GM21717 (cell line): ENCODE results near the gene ZNRF3.

ENCODE experiments used
- ATAC-seq: cut with Tn5 transposase; IDR thresholded peaks from one replicate; pipeline ENCODE4 v1.9.1; 2021; ENCODE audit warnings: mild to moderate bottlenecking, moderate library complexity; ENCODE audit not compliant: unreplicated experiment

Gene ZNRF3

DNA sequence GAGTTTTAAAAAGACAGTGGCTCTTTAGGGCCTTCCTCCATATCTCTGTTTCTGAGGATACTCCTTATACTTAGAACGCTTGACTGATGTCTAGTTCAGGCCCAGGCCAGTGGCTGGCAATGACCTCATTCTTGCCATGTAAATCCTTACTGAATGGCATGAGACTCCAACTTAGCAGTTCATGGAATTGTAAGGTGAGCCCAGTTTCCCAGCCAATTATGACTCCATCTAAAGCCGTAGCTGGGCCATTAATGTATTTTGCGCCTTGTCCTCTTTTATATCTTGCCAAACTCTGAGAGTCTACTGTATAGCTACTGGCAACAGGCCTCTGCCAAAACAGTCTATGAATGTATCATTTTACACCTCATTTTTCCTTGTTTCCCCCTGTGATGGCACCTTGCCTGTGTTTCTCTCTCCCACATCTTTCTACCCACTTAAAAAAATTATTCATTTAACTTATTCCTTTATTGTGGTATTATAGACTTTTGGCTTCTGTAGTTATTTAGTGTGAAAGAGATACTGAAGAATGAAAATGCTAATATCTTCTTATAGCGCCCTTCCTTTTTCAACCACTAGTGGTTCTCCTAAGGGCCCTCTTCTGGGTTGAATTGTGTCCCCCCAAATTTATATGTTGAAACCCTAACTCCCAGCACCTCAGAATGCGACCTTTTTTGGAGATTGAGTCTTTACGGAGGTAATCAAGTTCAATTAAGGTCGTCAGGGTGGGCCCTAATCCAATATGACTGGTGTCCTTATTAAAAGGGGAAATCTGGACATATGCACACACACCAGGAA, 67.4 kb downstream of the ZNRF3 start:
- ATAC-seq = no peak

DNA sequence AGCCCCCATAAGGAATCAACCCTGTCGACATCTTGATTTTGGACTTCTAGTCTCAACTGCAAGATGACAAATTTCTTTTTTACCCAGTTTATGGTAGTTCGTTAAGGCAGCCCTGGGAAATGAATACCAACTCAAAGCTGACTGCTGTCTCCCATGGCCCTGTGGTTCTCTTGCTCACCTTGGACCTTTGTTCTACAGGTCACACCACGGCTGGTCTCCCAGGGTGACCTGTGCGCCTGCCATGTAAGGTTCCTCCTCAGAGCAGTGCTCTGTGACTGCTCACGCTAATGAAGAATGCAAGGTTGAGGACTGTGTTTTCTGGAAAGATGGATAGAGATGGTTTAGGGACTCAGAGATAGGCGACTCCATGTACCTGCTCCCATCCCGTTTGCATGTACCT, 68.2 kb downstream of the ZNRF3 start:
- no peak for ATAC-seq

DNA sequence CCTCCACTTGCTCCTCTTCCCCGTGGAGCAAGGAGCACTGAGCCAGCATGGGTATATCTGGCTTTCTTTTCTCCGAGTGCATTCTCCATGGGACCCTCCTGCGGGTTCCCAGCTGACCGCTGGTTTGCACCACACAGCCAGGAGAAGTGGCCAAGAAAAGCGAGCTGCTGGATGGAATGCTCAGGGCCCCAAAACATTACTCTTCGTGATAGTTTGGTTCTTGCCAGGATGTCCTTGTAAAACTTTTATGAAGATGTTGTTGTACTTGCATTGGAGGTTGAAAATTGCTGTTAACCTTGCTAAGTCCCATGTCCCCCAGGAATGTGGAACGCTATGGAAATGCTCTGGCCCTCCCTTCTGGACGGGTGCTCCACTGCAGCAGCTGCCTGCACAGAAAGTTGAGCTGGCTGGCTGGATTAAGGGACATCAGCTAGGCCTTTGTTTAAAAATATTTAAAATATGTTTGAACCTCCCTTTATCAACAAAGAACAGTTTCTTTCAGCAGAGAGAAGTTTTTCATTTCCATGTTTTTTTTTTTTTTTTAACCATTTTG, 68.7 kb downstream of the ZNRF3 start:
- ATAC-seq = no peak

DNA sequence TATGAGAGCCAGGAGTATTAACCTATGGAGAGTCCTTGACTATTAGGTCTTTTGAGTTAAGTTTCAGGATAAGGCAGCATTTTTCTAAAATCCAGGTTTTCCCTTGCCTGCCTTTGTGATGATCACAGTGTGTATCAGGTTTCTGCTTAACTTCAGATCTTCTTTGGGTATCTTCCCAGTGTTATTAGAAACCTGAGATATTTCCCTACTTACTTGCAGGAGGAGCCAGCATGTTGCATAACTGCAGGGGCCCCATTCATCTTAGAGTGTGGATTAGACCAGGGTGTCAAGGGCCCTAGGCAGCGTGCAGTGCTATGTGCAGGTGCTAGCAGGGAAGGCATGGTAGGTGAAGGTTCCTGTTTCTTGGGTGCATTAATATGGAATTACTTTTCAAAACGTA, 69.5 kb downstream of the ZNRF3 start:
- ATAC-seq = no peak

- ATAC-seq = no peak
These were observed 70.0 kb downstream of the ZNRF3 start for GRCh38 chr22:28953403-28953802.

DNA sequence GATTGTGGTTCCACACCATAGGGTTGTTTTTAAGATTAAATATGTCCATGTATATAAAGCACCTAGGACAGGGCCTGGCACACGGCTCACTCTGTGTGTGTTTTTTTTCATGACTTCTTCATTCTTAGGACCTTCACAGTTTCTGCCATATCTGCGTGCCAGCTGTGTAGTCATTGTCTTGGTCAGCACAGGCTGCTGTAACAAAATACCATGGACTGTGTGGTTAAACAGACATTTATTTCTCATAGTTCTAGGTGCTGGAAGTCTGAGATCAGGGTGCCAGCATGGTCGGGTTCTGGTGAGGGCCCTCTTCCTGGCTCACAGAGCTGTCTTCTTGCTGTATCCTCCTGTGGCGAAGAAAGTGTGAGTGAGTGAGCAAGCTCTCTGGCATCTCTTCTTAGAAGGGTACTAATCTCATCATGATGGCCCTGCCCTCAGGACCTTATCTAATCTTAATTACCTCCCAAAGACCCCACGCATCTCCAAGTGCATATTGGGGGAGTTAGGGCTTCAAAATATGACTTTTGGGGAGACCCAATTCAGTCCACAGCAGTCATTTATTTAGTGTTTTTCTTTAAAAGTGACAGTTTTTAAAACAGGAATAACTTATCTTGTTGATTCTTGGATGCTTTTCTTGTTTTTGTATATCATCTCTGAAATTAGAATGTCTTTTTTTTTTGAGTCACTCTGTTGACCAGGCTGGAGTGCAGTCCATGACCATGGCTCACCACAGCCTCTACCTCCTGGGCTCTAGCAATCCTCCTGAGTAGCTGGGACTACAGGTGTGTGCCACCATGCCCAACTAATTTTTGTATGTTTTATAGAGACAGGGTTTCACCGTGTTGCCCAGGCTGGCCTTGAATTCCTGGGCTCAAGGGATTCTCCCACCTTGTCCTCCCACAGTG, 70.9 kb downstream of the ZNRF3 start:
- no peak for ATAC-seq

DNA sequence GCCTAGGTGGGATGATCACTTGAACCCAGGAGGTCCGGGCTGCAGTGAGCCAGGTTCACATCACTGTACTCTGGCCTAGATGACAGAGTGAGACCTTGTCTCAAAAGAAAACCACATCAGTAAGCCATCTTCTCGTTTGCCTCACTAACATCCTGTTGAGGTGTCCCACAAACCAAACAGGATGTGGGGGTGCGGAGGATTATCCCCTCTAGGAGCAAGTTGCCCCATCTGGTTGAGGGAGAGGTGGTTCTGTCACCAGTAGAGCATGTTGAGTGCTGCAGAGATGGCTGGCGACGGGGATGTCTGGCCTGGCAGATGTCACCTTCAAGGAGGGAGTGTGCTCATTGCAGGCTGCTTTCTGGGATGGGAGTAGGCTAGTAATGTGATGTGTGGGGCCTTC, 72.4 kb downstream of the ZNRF3 start:
- no peak for ATAC-seq

DNA sequence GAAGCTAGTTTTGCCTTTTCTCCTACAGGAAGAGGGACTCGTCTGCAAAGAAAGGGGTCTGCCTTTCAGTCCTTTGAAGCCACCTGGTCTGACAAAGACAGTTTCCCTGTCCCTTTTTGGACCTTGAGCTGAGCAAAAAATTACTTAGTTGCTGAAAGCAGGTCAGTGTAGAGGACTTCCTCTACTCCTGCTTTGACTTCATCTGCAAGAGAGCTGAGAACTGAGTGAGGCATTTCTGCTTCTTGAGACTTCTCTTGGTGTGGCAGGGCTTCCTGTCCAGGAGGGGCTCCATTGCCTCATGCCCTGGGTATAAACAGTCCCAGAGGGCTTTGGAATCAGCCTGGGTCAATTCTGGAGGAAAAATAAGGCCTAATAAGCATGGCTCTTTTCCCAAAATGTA, 73.1 kb downstream of the ZNRF3 start:
- ATAC-seq = no peak

DNA sequence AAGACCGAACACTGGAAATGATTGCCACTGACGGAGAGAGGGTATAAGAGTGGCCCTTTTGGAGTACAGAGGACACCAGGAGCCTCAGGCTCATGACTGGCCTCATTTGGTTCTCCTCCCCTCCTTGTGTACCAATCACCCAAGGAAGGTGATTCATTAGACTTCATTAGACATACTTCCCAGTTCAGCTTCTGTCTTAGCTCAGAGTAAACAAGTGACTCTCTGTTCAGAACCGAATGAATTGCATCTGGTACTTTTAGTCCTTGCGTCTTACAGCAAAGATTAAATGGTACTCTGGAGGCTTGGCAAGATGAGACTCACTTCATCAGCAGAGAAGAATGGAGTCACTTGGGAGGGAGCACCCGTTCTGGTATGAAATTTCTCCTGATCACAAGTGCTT, 75.2 kb downstream of the ZNRF3 start:
- no peak for ATAC-seq

DNA sequence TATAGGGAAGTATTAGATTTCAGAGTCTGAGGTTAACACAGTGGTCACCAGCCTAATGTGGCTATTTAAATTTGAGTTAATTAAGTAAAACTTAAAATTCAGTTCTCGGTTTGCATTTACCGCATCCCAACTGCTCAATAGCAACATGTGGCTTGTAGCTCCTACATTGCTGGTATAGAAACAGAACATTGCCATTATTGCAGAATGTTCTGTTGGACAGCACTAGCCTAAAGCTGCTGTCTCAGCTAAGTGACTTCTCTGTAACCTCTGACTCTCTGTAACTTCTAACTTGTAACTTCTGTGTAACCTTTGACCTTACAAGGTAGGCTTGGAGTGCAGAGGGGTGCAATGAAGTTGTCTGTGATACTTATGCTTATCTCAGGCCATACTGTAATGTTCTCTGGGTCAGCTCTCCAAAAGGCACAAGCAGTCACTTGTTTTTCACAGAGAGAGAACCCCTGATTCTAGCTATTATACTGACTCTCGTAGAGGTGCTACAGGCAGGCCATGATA, 78.7 kb downstream of the ZNRF3 start:
- ATAC-seq = no peak

- ATAC-seq = no peak
These were observed 80.0 kb downstream of the ZNRF3 start for GRCh38 chr22:28963362-28963761.

- ATAC-seq = no peak
These were observed 83.8 kb downstream of the ZNRF3 start for GRCh38 chr22:28967163-28967665.

- ATAC-seq = no peak
These were observed 84.6 kb downstream of the ZNRF3 start for GRCh38 chr22:28967969-28968368.

DNA sequence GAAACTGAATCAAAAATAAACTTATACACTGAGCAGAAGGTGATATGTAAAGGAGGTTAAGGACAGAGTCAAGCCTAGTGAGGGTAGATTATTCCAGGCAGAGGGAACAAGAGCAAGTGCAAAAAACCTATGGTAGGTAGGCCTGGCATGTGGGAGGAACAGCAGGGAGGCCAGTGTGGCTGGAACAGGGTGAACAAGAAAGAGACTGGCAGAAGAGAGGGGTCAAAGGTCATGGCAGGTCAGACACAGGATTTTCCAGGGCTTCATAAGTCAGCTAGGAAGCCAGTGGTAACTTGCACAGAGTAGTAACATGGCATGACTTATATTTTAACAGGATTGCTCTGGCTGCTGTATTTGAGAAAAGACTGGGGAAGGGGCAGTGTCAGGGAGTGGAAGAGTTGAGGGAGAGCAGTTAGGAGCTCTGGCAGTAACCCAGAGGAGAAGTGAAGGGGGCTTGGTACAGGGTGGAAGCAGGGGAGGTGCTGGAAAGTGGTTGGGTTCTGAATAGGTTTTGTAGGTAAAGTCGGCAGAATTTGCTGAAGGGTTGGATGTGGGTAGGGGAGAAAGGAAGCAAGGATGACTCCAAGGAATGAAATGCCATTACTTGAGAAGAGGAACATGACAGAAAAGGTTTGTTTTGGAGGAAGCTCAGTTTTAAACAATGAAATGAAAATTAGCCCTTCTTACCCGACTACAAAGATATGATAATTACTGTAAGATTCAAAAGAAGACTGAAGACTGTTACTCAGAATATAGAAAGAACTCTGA, 86.2 kb downstream of the ZNRF3 start:
- ATAC-seq = no peak

DNA sequence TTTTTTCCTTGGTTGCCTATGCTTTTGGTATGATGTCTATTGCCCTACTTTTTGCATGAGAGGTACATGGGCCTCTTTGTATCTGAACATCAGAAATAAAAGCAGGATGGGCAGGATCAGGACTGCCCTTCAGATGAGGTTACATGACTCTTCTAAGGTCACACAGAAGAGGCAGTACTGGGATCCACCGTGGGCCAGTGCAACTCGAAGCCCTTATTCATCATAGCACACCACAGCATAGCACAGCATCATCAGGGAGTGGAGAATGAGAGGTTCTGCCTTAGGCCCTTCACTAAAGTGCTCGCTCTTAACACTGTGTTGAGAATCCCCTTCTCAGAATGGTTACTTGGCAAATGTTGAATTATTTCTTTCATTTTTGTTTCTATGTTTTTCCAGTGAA, 90.0 kb downstream of the ZNRF3 start:
- ATAC-seq = no peak

DNA sequence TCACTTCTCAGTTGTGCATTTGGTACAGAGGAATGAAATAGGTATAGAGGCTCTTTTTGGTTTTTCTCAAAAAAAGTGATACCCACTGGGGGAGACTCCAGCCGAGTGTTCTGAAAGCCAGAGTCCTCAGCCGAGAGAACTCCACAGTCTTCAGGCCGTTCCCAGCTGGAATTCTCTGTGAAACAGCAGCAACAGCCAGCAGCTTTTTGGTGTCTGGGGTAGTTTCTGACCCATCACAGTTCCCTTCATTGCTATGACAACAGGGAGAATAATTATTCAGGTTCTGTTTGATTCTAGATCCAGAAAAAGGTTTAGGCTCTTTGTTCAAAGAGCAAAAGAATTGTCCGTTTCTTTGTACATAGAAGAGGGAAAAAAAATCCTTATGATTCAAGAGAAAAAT, 93.7 kb downstream of the ZNRF3 start:
- no peak for ATAC-seq

- ATAC-seq = no peak
These were observed 94.2 kb downstream of the ZNRF3 start for GRCh38 chr22:28977481-28977971.

GRCh38 chr22:28978158-28978557, 94.8 kb downstream of the ZNRF3 start:
- ATAC-seq = no peak

DNA sequence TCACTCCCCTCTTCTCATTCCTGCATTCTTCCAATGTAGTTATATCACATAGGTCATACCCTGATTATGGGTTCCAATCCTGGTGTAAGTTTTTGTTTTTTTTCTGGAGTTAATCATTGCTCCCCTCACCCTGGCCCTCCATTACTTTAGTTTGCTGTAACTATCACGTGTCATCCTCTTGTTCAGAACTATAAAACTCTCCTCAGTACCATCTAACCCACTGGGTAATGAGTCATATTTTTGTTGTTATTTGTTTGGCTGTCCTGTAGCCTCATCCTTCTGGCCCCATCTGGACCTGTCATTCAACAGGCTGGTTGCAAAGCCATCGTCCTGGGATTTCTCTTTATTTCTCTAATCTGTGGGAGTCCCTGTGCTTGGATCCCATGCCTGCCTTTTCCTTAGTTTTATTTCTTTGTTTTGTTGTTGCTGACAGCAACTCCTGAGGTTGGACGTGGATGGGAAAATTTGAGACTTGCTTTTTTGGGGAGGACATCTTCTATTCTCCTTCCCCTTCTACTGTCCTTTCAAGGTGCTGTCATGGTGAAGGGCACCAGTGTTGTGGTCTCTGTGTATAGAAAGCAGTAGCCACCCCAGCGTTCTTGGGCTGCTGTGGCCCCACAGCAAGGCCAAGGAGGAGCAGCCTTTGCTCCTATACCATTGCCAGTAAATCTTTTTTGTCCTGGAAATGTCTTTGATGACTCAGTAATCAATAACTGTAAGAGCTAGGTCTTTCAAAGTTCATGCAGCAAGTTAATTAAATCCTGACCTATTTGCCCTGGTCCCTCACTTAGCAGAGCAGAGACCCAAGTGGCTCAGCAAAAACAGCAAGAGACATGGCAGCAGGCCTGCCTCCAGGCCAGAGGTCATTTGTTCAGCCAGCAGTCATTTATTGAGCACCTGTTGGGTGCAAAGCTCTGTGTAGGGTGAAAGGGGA, 95.8 kb downstream of the ZNRF3 start:
- ATAC-seq = no peak
